ENCODE data around the gene ARAP1. TPM values are rescaled to one million over a fixed set of nuclear protein-coding genes. Genes with fewer than 3 reads are reported as not detected.

The ARAP1 gene
- total RNA-seq, 4 donors from 2014 or later = 18.3 to 52.0 (median 26.0) TPM

DNA sequence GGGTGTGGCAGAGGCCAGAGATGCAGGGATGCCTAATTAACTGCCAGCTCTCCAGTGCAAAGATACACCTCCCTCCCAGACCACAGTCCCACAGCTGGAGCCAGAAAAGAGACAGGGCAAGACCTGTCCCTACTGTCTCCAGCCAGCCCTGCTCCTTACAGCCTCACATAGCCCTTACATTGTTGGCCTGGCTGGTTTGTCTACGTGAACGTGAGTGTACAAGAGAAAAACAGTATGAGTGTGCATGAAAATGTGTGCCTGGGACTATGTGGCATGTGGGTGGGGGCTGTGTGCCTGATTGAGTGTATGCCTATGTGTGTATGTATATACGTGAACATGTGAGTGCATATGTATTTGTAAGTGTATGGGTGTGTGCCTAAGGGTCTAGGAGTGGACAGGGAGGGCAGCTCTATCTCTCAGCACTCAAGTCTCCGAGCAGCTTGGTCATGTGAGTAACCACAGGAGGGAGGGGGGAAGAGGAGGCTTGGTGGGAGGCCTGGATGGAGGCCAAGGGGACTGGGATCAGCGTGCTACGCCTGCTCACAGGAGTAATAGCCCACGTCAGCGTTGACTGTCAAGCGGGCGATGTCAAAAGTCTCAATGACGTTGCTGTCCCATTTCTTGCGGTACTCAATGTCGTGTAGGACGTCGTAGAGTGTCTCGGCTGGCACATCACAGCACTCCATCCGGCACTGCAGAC lies 6.6 kb upstream of the ARAP1 start:
- peaks cover 7 to 13% of the 10 kb centered on the region in 2 donors for H3K4me1 ChIP-seq
- intact Hi-C loops (cut with DNase I; ENCODE audit: low total_unique reads) (no loop called here), in situ Hi-C loops (cut with MboI; ENCODE audit: low sequenced_read_pairs in 4 of 4) (no loop called here)
- H3K9me3 ChIP-seq = no peaks in the 10 kb centered on the region
- TF ChIP-seq, protein P1, sequence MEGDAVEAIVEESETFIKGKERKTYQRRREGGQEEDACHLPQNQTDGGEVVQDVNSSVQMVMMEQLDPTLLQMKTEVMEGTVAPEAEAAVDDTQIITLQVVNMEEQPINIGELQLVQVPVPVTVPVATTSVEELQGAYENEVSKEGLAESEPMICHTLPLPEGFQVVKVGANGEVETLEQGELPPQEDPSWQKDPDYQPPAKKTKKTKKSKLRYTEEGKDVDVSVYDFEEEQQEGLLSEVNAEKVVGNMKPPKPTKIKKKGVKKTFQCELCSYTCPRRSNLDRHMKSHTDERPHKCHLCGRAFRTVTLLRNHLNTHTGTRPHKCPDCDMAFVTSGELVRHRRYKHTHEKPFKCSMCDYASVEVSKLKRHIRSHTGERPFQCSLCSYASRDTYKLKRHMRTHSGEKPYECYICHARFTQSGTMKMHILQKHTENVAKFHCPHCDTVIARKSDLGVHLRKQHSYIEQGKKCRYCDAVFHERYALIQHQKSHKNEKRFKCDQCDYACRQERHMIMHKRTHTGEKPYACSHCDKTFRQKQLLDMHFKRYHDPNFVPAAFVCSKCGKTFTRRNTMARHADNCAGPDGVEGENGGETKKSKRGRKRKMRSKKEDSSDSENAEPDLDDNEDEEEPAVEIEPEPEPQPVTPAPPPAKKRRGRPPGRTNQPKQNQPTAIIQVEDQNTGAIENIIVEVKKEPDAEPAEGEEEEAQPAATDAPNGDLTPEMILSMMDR (IDR thresholded peaks at IDR 0.05 in 4 of 5, conservative IDR thresholded peaks at IDR 0.05 in 1 of 5) = no peak
- TF ChIP-seq POLR2A (IDR thresholded peaks at IDR 0.05) = no peak
- no peaks in the 10 kb centered on the region for H3K27me3 ChIP-seq
- H3K27ac ChIP-seq = peak overlapping the region in 2 of 4 donors; percentile 10 to 17
- H3K36me3 ChIP-seq = no peaks in the 10 kb centered on the region
- DNase-seq = no peak
- no peak overlapping the region for H3K4me3 ChIP-seq
- no peak for ATAC-seq

DNA sequence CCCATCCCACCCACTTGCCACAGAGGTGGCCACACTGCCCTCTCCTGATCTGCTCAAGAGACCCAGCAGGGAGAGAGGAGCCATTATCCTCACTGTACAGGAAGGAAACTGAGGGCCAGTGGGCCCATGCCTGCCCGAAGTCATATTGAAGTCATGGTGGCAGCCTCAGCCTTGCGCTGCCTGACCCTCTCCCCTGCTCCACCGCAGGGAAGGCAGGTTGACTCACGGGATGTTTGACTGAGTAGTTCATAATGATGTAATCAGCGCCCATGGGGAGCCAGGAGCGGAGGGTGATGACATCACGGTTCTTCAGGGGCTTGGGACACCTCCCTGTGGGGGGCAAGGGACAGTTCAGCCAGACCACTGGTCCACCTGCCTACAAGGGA lies 6.1 kb upstream of the ARAP1 start:
- in situ Hi-C loops (cut with MboI; ENCODE audit: low sequenced_read_pairs in 4 of 4) (no loop called here), intact Hi-C loops (cut with DNase I; ENCODE audit: low total_unique reads) (no loop called here)
- TF ChIP-seq, protein P1 (IDR thresholded peaks at IDR 0.05 in 4 of 5, conservative IDR thresholded peaks at IDR 0.05 in 1 of 5) = no peak
- TF ChIP-seq POLR2A (IDR thresholded peaks at IDR 0.05) = no peak
- H3K9me3 ChIP-seq = no peaks in the 10 kb centered on the region
- H3K4me1 ChIP-seq = peaks cover 9 to 13% of the 10 kb centered on the region in 2 donors
- ATAC-seq = no peak
- no peak overlapping the region for H3K27ac ChIP-seq
- H3K4me3 ChIP-seq = no peak overlapping the region
- H3K36me3 ChIP-seq = no peaks in the 10 kb centered on the region
- DNase-seq = no peak
- H3K27me3 ChIP-seq = no peaks in the 10 kb centered on the region

DNA sequence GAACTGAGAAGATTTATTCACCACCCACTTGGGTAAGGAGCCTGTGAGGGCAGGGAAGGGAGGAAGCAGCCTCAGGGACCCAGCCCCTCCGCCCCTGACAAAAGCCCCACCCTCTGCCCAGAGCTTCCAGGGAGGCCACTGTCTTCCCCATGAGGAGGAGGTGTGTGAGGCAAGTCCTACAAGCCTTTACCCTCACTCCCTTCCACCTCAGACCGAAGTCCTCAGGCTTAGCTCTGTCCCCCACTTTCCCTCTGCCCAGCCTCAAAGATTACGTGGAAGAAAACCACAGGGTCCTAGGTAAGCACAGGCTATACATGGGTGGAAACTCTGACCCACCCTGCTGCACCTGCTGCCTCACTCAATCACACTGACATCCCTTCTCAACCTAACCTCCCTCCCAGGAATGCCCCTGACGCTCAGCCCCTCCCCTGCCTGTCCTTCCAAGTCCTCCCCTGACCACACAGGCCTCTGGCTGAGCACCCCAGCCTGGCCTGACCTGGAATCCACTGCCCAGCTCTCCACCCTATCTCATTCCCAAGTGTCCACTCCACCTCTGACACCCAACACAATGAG lies 3.6 kb upstream of the ARAP1 start:
- Histone ChIP-seq H3K27me3 (no peaks in the 10 kb centered on the region), H3K9me3 (no peaks in the 10 kb centered on the region), H3K36me3 (no peaks in the 10 kb centered on the region), H3K27ac (no peak overlapping the region), H3K4me3 (no peak overlapping the region), H3K4me1 (peaks cover 22 to 23% of the 10 kb centered on the region in 2 donors)
- TF ChIP-seq, protein P1 (IDR thresholded peaks at IDR 0.05 in 4 of 5, conservative IDR thresholded peaks at IDR 0.05 in 1 of 5) = no peak
- TF ChIP-seq POLR2A (IDR thresholded peaks at IDR 0.05) = no peak
- intact Hi-C loops (cut with DNase I; ENCODE audit: low total_unique reads) = no loop called here
- no peak for ATAC-seq
- DNase-seq = no peak
- in situ Hi-C loops (cut with MboI; ENCODE audit: low sequenced_read_pairs in 4 of 4) = no loop called here

- in situ Hi-C loops (cut with MboI; ENCODE audit: low sequenced_read_pairs in 4 of 4) = no loop called here
- peaks cover 12 to 18% of the 10 kb centered on the region in 2 donors for H3K4me1 ChIP-seq
These were observed 2.4 kb upstream of the ARAP1 start for GRCh38 chr11:72754544-72755155.

More at GRCh38 chr11:72754544-72755155, 2.4 kb upstream of the ARAP1 start:
- Histone ChIP-seq H3K4me3 (no peak overlapping the region), H3K9me3 (no peaks in the 10 kb centered on the region), H3K27ac (no peak overlapping the region), H3K27me3 (no peaks in the 10 kb centered on the region), H3K36me3 (no peaks in the 10 kb centered on the region)
- TF ChIP-seq, protein P1 (IDR thresholded peaks at IDR 0.05 in 4 of 5, conservative IDR thresholded peaks at IDR 0.05 in 1 of 5) = no peak
- no peak for TF ChIP-seq POLR2A (IDR thresholded peaks at IDR 0.05)
- ATAC-seq (no peak), DNase-seq (no peak)
- intact Hi-C loops (cut with DNase I; ENCODE audit: low total_unique reads) = no loop called here

All from gastrocnemius medialis (tissue), 4 donors.